HepG2 (cell line): ENCODE data around the gene LRRC25. TPM values are rescaled to one million over a fixed set of nuclear protein-coding genes. Genes with fewer than 3 reads are reported as not detected.

Experiments used
- HNF4A ChIP-seq: sonication (generic); formaldehyde crosslinking; IDR thresholded peaks from 2 replicates; pipeline ENCODE4 v1.4.0; 2020; ENCODE audit warnings: missing genetic modification reagents
- JUNB ChIP-seq: sonication (generic); formaldehyde crosslinking; IDR thresholded peaks from 2 replicates; pipeline ENCODE4 v1.8.0; 2022; ENCODE audit warnings: missing genetic modification reagents, mild to moderate bottlenecking, borderline replicate concordance
- MTA1 ChIP-seq: sonication (generic); formaldehyde crosslinking; IDR thresholded peaks from 2 replicates; pipeline ENCODE4 v1.4.0; 2020; ENCODE audit warnings: missing genetic modification reagents, mild to moderate bottlenecking, borderline replicate concordance
- NBN ChIP-seq: fragments of 450-650 bp; conservative IDR thresholded peaks from 2 replicates; pipeline ENCODE4 v1.6.1; 2017
- NFYC ChIP-seq: IDR thresholded peaks from 2 replicates; pipeline ENCODE4 v1.6.1; 2016; ENCODE audit warnings: missing genetic modification reagents, missing compliant biosample characterization
- PATZ1 ChIP-seq: sonication (generic); formaldehyde crosslinking; IDR thresholded peaks from 2 replicates; pipeline ENCODE4 v1.4.0; 2020; ENCODE audit warnings: missing genetic modification reagents
- PHF21A ChIP-seq: sonication (generic); formaldehyde crosslinking; IDR thresholded peaks from 2 replicates; pipeline ENCODE4 v1.5.0; 2020; ENCODE audit warnings: mild to moderate bottlenecking, missing genetic modification reagents
- TARDBP ChIP-seq: sonication (generic); formaldehyde crosslinking; IDR thresholded peaks from 2 replicates; pipeline ENCODE4 v1.8.0; 2022; ENCODE audit warnings: mild to moderate bottlenecking, missing genetic modification reagents
- TOPORS ChIP-seq: sonication (generic); formaldehyde crosslinking; IDR thresholded peaks from 2 replicates; pipeline ENCODE4 v1.8.0; 2023; ENCODE audit warnings: mild to moderate bottlenecking, missing genetic modification reagents
- ZBTB7B ChIP-seq: sonication (generic); formaldehyde crosslinking; IDR thresholded peaks from 2 replicates; pipeline ENCODE4 v1.4.0; 2020; ENCODE audit warnings: missing genetic modification reagents
- ZFY ChIP-seq: sonication (generic); formaldehyde crosslinking; IDR thresholded peaks from 2 replicates; pipeline ENCODE4 v1.4.0; 2020; ENCODE audit warnings: missing genetic modification reagents
- ZNF101 ChIP-seq: sonication (generic); formaldehyde crosslinking; IDR thresholded peaks from 2 replicates; pipeline ENCODE4 v1.4.0; 2020; ENCODE audit warnings: mild to moderate bottlenecking, low read depth, missing genetic modification reagents, borderline replicate concordance
- ZNF121 ChIP-seq: sonication (generic); formaldehyde crosslinking; IDR thresholded peaks from 2 replicates; pipeline ENCODE4 v1.5.0; 2020; ENCODE audit warnings: mild to moderate bottlenecking, missing genetic modification reagents
- ZNF232 ChIP-seq: sonication (generic); formaldehyde crosslinking; IDR thresholded peaks from 2 replicates; pipeline ENCODE4 v1.4.0; 2020; ENCODE audit warnings: missing genetic modification reagents, borderline replicate concordance
- ZNF331 ChIP-seq: sonication (generic); formaldehyde crosslinking; IDR thresholded peaks from 2 replicates; pipeline ENCODE4 v1.4.0; 2020; ENCODE audit warnings: missing genetic modification reagents
- ZNF644 ChIP-seq: IDR thresholded peaks from 2 replicates; pipeline ENCODE4 v1.6.1; 2016; ENCODE audit warnings: low read depth
- ZNF768 ChIP-seq: sonication (generic); formaldehyde crosslinking; IDR thresholded peaks from 2 replicates; pipeline ENCODE4 v1.4.0; 2020; ENCODE audit warnings: missing genetic modification reagents
- polyA plus RNA-seq, 8 experiments: library from polyadenylated mRNA; depleted of rRNA in 3 of 8; stranded (reverse) in 7 of 8; unstranded in 1 of 8; fragments of >200 nt; fragmentation: Illumina TruSeq in 4 of 8; extraction: Trizol in 4 of 8; gene quantifications; 2 replicates each; pipeline versions ENCODE4 v1.2.1 to v1.2.3, GENCODE V29; 2011 to 2016; ENCODE audit warnings: low read depth in 4 of 8, missing spikeins in 1 of 8, mixed read lengths in 1 of 8; ENCODE audit not compliant: insufficient read depth in 1 of 8
- total RNA-seq, 5 experiments: library from RNA; depleted of rRNA; stranded (reverse); fragments of >200 nt; fragmentation: Illumina TruSeq; extraction: Trizol; gene quantifications; 2 replicates each; pipeline ENCODE4 v1.2.3, GENCODE V29; 2016; ENCODE audit warnings: low read depth in 1 of 5
- TF ChIP-seq, protein P1 (sequence below): sonication (generic); formaldehyde crosslinking; IDR thresholded peaks from 2 replicates; pipeline ENCODE4 v1.5.0; 2020; ENCODE audit warnings: mild to moderate bottlenecking, missing genetic modification reagents
- TF ChIP-seq, protein P2 (sequence below): sonication (generic); formaldehyde crosslinking; IDR thresholded peaks from 2 replicates; pipeline ENCODE4 v1.5.0; 2020; ENCODE audit warnings: missing genetic modification reagents, mild to moderate bottlenecking, borderline replicate concordance
- TF ChIP-seq, protein P3 (sequence below): IDR thresholded peaks from 2 replicates; pipeline ENCODE4 v1.6.1; 2018; ENCODE audit warnings: missing genetic modification reagents, mild to moderate bottlenecking, missing compliant biosample characterization
- TF ChIP-seq, protein P4 (sequence below), 2 experiments: fragments of 450-650 bp in 1 of 2; sonication (generic) in 1 of 2; formaldehyde crosslinking; IDR thresholded peaks; 2 replicates each; pipeline versions ENCODE4 v1.5.0 to v1.8.0; 2020 to 2022; ENCODE audit warnings: mild to moderate bottlenecking in 1 of 2, missing genetic modification reagents in 1 of 2
- TF ChIP-seq, protein P5 (sequence below): IDR thresholded peaks from 2 replicates; pipeline ENCODE4 v1.6.1; 2016; ENCODE audit warnings: low read depth, borderline replicate concordance

LRRC25 gene
- total and polyA plus RNA-seq, 2 of the 13 experiments (the other 11 are each of a cell fraction or from before 2014, with no cell fraction given): 0.13 to 0.53 TPM

DNA sequence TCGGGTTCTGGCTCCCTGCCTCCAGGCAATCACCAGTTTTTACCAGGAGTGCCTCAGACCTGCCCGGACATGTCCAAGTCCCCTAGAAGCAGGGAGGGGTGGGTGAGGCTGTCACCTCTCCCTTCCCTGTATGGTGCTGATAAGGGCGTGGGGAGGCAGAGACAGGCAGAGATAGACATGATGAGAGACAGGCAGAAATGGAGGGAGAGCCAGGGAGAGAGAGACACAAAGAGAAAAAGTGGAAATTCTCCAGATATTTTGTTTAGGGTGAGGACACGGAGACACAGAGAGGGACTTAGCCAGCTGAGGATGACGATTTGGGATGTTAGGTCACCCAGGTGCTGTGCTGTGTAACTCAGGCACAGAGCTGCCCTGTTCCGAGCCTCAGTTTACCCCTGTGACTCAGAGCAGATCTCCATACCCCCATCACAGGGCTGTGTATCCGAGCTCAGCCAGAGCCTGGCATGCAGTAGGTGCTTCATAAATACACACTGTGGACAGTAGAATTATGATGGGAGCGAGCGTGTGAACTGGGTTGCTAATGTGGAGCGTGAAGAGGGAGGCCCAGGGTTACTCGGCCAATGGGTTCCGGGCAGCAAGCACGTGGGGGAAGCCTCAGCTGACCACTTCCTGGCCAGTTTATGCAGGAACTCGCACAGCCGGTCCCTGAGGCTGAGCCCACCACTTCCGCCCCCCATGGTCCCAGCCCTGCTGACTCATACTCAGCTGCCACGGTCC, 23.4 kb downstream of the LRRC25 start (continued):
- TF ChIP-seq, protein P1, sequence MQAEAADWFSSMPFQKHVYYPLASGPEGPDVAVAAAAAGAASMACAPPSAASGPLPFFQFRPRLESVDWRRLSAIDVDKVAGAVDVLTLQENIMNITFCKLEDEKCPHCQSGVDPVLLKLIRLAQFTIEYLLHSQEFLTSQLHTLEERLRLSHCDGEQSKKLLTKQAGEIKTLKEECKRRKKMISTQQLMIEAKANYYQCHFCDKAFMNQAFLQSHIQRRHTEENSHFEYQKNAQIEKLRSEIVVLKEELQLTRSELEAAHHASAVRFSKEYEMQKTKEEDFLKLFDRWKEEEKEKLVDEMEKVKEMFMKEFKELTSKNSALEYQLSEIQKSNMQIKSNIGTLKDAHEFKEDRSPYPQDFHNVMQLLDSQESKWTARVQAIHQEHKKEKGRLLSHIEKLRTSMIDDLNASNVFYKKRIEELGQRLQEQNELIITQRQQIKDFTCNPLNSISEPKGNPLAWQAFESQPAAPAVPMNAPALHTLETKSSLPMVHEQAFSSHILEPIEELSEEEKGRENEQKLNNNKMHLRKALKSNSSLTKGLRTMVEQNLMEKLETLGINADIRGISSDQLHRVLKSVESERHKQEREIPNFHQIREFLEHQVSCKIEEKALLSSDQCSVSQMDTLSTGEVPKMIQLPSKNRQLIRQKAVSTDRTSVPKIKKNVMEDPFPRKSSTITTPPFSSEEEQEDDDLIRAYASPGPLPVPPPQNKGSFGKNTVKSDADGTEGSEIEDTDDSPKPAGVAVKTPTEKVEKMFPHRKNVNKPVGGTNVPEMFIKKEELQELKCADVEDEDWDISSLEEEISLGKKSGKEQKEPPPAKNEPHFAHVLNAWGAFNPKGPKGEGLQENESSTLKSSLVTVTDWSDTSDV: no peak
- TF ChIP-seq ZFY (peak; percentile 48; the same call in 1 of the 2 replicates), PHF21A (CRISPR knock-in tag) (peak; percentile 90), ZNF331 (peak; percentile 77), HNF4A (CRISPR knock-in tag) (peak; percentile 49; the same call in 1 of the 2 replicates), ZNF101 (CRISPR knock-in tag) (no peak), ZNF768 (peak; percentile 90), ZNF121 (CRISPR knock-in tag) (peak; percentile 74), ZNF232 (CRISPR knock-in tag) (peak; percentile 85; the same call in 1 of the 2 replicates), JUNB (CRISPR knock-in tag) (peak; percentile 74; the same call in 1 of the 2 replicates), ZBTB7B (CRISPR knock-in tag) (peak; percentile 97), MTA1 (CRISPR knock-in tag) (peak; percentile 78; the same call in 1 of the 2 replicates), TOPORS (CRISPR knock-in tag) (0 out of 2 replicates have a peak, but pooled peaks have one; percentile 12), ZNF644 (CRISPR knock-in tag) (no peak), PATZ1 (peak; percentile 95), NBN (no peak), NFYC (CRISPR knock-in tag) (peak; percentile 60), TARDBP (peak; percentile 53; the same call in 1 of the 2 replicates)
- TF ChIP-seq, protein P2, sequence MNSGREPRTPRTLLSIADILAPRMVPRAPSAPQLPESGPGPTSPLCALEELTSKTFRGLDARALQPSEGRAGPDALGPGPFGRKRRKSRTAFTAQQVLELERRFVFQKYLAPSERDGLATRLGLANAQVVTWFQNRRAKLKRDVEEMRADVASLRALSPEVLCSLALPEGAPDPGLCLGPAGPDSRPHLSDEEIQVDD (CRISPR knock-in tag): peak; percentile 65; the same call in 1 of the 2 replicates
- TF ChIP-seq, protein P3, sequence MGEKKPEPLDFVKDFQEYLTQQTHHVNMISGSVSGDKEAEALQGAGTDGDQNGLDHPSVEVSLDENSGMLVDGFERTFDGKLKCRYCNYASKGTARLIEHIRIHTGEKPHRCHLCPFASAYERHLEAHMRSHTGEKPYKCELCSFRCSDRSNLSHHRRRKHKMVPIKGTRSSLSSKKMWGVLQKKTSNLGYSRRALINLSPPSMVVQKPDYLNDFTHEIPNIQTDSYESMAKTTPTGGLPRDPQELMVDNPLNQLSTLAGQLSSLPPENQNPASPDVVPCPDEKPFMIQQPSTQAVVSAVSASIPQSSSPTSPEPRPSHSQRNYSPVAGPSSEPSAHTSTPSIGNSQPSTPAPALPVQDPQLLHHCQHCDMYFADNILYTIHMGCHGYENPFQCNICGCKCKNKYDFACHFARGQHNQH (CRISPR knock-in tag): no peak
- TF ChIP-seq, protein P4, sequence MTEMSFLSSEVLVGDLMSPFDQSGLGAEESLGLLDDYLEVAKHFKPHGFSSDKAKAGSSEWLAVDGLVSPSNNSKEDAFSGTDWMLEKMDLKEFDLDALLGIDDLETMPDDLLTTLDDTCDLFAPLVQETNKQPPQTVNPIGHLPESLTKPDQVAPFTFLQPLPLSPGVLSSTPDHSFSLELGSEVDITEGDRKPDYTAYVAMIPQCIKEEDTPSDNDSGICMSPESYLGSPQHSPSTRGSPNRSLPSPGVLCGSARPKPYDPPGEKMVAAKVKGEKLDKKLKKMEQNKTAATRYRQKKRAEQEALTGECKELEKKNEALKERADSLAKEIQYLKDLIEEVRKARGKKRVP (CRISPR knock-in tag; IDR thresholded peaks at IDR 0.05): peak in 1 of 2 experiments; percentile 76; a peak in 2 of 4 replicates
- TF ChIP-seq, protein P5, sequence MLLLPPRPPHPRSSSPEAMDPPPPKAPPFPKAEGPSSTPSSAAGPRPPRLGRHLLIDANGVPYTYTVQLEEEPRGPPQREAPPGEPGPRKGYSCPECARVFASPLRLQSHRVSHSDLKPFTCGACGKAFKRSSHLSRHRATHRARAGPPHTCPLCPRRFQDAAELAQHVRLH (CRISPR knock-in tag): 0 out of 2 replicates have a peak, but pooled peaks have one; percentile 22
